SK-N-SH (cell line): Measurements from ENCODE around the gene PBRM1. TPM values are rescaled to one million over a fixed set of nuclear protein-coding genes. Genes with fewer than 3 reads are reported as not detected.

ENCODE experiments used
- CTCF ChIA-PET: fragments of 300-600, 350-600 bp; formaldehyde crosslinking; extraction: SDS; loops from one replicate; lab custom pipeline; 2021; lab: Yijun Ruan, JAX
- POLR2A ChIA-PET: fragments of 350-600 bp; sonication (Branson Sonifier 250); formaldehyde crosslinking; extraction: SDS; loops from one replicate; lab custom pipeline; 2020; ENCODE audit warnings: antibody characterized with exemption, inconsistent platforms; lab: Yijun Ruan, JAX
- DNase-seq: peaks from one replicate; pipeline ENCODE4 v3.0.0; 2012
- H2AFZ ChIP-seq: fragments of 200-600 bp; sonication (generic); 2 replicates; pipeline ENCODE4 v1.8.1; 2016; ENCODE audit warnings: antibody characterized with exemption, mild to moderate bottlenecking, low read depth
- H3F3A ChIP-seq: fragments of 200-600 bp; sonication (generic); replicated peaks from 2 replicates; pipeline ENCODE3; 2016; ENCODE audit warnings: antibody characterized with exemption, mild to moderate bottlenecking; ENCODE audit not compliant: insufficient read depth
- H3K27ac ChIP-seq, 2 experiments: fragments of 200-500 bp in 1 of 2; fragments of 200-600 bp in 1 of 2; sonication (Bioruptor generic) in 1 of 2; sonication (generic), shearing (Covaris generic) in 1 of 2; 2 replicates each; pipeline versions ENCODE4 v1.5.1 to v1.6.1; 2014 to 2016; ENCODE audit warnings: low read depth in 2 of 2, inconsistent platforms in 1 of 2, low read length in 1 of 2, mild to moderate bottlenecking in 1 of 2, mixed read lengths in 1 of 2
- H3K27me3 ChIP-seq: fragments of 200-600 bp; sonication (generic), shearing (Covaris generic); 2 replicates; pipeline ENCODE4 v1.6.1; 2016; ENCODE audit warnings: mixed run types; ENCODE audit not compliant: insufficient read depth
- H3K36me3 ChIP-seq, 2 experiments: fragments of 200-500 bp in 1 of 2; fragments of 200-600 bp in 1 of 2; sonication (Bioruptor generic) in 1 of 2; sonication (generic) in 1 of 2; replicated peaks in 1 of 2; 2 replicates each; pipeline versions ENCODE3 to v1.5.1; 2014 to 2016; ENCODE audit warnings: low read length in 1 of 2, mild to moderate bottlenecking in 1 of 2; ENCODE audit not compliant: insufficient read depth in 2 of 2, control insufficient read depth in 1 of 2
- H3K4me1 ChIP-seq, 2 experiments: fragments of 200-500 bp in 1 of 2; fragments of 200-600 bp in 1 of 2; sonication (Bioruptor generic) in 1 of 2; sonication (generic), shearing (Covaris generic) in 1 of 2; 2 replicates each; pipeline versions ENCODE4 v1.5.1 to v1.6.1; 2014 to 2016; ENCODE audit warnings: low read depth in 1 of 2, low read length in 1 of 2, mixed run types in 1 of 2; ENCODE audit not compliant: insufficient read depth in 2 of 2, control insufficient read depth in 1 of 2
- H3K4me2 ChIP-seq: fragments of 200-600 bp; sonication (generic), shearing (Covaris generic); 2 replicates; pipeline ENCODE4 v1.6.1; 2017; ENCODE audit warnings: mixed run types
- H3K4me3 ChIP-seq, 2 experiments: fragments of 200-500 bp in 1 of 2; fragments of 200-600 bp in 1 of 2; sonication (Bioruptor generic) in 1 of 2; sonication (generic), shearing (Covaris generic) in 1 of 2; 2 replicates each; pipeline versions ENCODE4 v1.5.1 to v1.8.1; 2014 to 2016; ENCODE audit warnings: low read depth in 2 of 2, inconsistent platforms in 1 of 2, low read length in 1 of 2, mild to moderate bottlenecking in 1 of 2, mixed read lengths in 1 of 2, moderate library complexity in 1 of 2
- H3K79me2 ChIP-seq: fragments of 200-600 bp; sonication (generic); 2 replicates; pipeline ENCODE4 v1.8.1; 2017; ENCODE audit warnings: mild to moderate bottlenecking; ENCODE audit not compliant: insufficient read depth
- H3K9ac ChIP-seq: fragments of 200-600 bp; sonication (generic); 2 replicates; pipeline ENCODE4 v1.6.1; 2017; ENCODE audit warnings: mixed run types
- H3K9me2 ChIP-seq: fragments of 200-600 bp; sonication (generic); 2 replicates; pipeline ENCODE4 v1.6.1; 2017; ENCODE audit warnings: mixed run types
- H3K9me3 ChIP-seq: fragments of 200-600 bp; sonication (generic); 2 replicates; pipeline ENCODE4 v1.6.1; 2017; ENCODE audit warnings: mixed run types, mild to moderate bottlenecking, moderate library complexity
- H4K20me1 ChIP-seq: fragments of 200-600 bp; sonication (generic); 2 replicates; pipeline ENCODE4 v1.6.1; 2017; ENCODE audit warnings: mild to moderate bottlenecking, mixed run types; ENCODE audit not compliant: insufficient read depth
- EP300 ChIP-seq, 2 experiments: IDR thresholded peaks; 2 replicates each; pipeline versions ENCODE4 v1.4.0 to v1.6.1; 2012; ENCODE audit warnings: borderline replicate concordance in 1 of 2, low read depth in 1 of 2, low read length in 1 of 2
- FOSL2 ChIP-seq: IDR thresholded peaks from 2 replicates; pipeline ENCODE4 v1.4.0; 2012; ENCODE audit warnings: low read depth, mild to moderate bottlenecking, moderate library complexity, borderline replicate concordance
- GATA2 ChIP-seq: sonication (generic); formaldehyde crosslinking; IDR thresholded peaks from 2 replicates; pipeline ENCODE4 v1.5.0; 2020; ENCODE audit warnings: mild to moderate bottlenecking, missing genetic modification reagents
- RAD21 ChIP-seq: IDR thresholded peaks from 2 replicates; pipeline ENCODE4 v1.6.1; 2012; ENCODE audit warnings: mild to moderate bottlenecking, low read length
- SMC3 ChIP-seq: IDR thresholded peaks from 2 replicates; pipeline ENCODE4 v1.6.1; 2012; ENCODE audit warnings: low read depth, low read length, improper control_type of control experiment
- TCF12 ChIP-seq: IDR thresholded peaks from 2 replicates; pipeline ENCODE4 v1.4.0; 2012
- TEAD4 ChIP-seq: IDR thresholded peaks from 2 replicates; pipeline ENCODE4 v1.4.0; 2012; ENCODE audit warnings: mild to moderate bottlenecking, borderline replicate concordance; ENCODE audit not compliant: insufficient read depth
- YY1 ChIP-seq: IDR thresholded peaks from 2 replicates; pipeline ENCODE4 v1.4.0; 2012; ENCODE audit warnings: low read depth, mild to moderate bottlenecking
- WGBS: methylation state at CpG from one replicate; pipeline ENCODE4 v1.1.6; 2017; ENCODE audit warnings: low lambda C conversion rate; 5-methylcytosine and 5-hydroxymethylcytosine counted together
- polyA plus RNA-seq, 3 experiments: library from polyadenylated mRNA; depleted of rRNA; stranded (reverse); fragments of >200 nt; gene quantifications; 2 replicates each; pipeline ENCODE4 v1.2.3, GENCODE V29; 2012
- TF ChIP-seq, protein P1 (sequence below): fragments of 200-600 bp; sonication (generic); IDR thresholded peaks from 2 replicates; pipeline ENCODE4 v1.6.1; 2017; ENCODE audit warnings: antibody characterized with exemption, mild to moderate bottlenecking, moderate library complexity
- TF ChIP-seq, protein P2 (sequence below): IDR thresholded peaks from 2 replicates; pipeline ENCODE4 v1.4.0; 2012; ENCODE audit warnings: low read depth, borderline replicate concordance
- TF ChIP-seq, protein P3 (sequence below): IDR thresholded peaks from 2 replicates; pipeline ENCODE4 v1.6.1; 2012; ENCODE audit warnings: mild to moderate bottlenecking, low read depth, low read length, moderate library complexity

Gene PBRM1
- polyA plus RNA-seq, 1 of the 3 experiments (the other 2 are of a cell fraction): 14.3 TPM

DNA sequence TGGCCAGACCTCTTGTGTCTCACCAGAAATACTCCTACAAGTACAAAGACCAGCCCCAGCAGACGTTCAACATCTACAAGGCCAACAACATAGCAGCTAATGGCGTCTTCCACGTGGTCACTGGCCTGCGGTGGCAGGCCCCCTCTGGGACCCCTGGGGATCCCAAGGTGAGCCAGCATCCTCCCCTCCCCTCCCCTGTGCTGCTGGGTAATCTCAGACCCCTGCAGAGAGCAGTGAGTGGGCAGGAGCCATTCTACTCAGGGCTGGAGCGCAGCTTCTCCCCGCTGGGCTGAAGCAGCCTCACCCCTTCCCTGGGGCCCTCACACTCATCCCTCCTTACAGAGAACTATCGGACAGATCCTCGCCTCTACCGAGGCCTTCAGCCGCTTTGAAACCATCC, 180.7 kb downstream of the PBRM1 start:
- ChIA-PET CTCF (interaction anchor here (1.4 kb wide), 1 partner anchor 10 kb away, joined by 4 read pairs; no protein-coding TSS in a partner anchor), POLR2A (no interaction called here)
- H3K27ac ChIP-seq: no peak overlapping the region
- no peak overlapping the region for H3K4me2 ChIP-seq
- H4K20me1 ChIP-seq: no peaks in the 10 kb centered on the region
- no peak for DNase-seq
- no peaks in the 10 kb centered on the region for H3K9me3 ChIP-seq
- WGBS: 72% methylated on average over 10 of the region's 10 CpGs
- H3K9me2 ChIP-seq: no peaks in the 10 kb centered on the region
- TF ChIP-seq, protein P1, sequence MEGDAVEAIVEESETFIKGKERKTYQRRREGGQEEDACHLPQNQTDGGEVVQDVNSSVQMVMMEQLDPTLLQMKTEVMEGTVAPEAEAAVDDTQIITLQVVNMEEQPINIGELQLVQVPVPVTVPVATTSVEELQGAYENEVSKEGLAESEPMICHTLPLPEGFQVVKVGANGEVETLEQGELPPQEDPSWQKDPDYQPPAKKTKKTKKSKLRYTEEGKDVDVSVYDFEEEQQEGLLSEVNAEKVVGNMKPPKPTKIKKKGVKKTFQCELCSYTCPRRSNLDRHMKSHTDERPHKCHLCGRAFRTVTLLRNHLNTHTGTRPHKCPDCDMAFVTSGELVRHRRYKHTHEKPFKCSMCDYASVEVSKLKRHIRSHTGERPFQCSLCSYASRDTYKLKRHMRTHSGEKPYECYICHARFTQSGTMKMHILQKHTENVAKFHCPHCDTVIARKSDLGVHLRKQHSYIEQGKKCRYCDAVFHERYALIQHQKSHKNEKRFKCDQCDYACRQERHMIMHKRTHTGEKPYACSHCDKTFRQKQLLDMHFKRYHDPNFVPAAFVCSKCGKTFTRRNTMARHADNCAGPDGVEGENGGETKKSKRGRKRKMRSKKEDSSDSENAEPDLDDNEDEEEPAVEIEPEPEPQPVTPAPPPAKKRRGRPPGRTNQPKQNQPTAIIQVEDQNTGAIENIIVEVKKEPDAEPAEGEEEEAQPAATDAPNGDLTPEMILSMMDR: no peak
- TF ChIP-seq TEAD4 (no peak), TCF12 (no peak), YY1 (no peak), RAD21 (no peak), GATA2 (CRISPR knock-in tag) (no peak), EP300 (IDR thresholded peaks at IDR 0.05; ENCODE audit: borderline replicate concordance in 1 of 2, low read depth in 1 of 2, low read length in 1 of 2) (no peak), SMC3 (no peak), FOSL2 (no peak)
- TF ChIP-seq, protein P2, sequence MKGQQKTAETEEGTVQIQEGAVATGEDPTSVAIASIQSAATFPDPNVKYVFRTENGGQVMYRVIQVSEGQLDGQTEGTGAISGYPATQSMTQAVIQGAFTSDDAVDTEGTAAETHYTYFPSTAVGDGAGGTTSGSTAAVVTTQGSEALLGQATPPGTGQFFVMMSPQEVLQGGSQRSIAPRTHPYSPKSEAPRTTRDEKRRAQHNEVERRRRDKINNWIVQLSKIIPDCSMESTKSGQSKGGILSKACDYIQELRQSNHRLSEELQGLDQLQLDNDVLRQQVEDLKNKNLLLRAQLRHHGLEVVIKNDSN: no peak
- TF ChIP-seq, protein P3, sequence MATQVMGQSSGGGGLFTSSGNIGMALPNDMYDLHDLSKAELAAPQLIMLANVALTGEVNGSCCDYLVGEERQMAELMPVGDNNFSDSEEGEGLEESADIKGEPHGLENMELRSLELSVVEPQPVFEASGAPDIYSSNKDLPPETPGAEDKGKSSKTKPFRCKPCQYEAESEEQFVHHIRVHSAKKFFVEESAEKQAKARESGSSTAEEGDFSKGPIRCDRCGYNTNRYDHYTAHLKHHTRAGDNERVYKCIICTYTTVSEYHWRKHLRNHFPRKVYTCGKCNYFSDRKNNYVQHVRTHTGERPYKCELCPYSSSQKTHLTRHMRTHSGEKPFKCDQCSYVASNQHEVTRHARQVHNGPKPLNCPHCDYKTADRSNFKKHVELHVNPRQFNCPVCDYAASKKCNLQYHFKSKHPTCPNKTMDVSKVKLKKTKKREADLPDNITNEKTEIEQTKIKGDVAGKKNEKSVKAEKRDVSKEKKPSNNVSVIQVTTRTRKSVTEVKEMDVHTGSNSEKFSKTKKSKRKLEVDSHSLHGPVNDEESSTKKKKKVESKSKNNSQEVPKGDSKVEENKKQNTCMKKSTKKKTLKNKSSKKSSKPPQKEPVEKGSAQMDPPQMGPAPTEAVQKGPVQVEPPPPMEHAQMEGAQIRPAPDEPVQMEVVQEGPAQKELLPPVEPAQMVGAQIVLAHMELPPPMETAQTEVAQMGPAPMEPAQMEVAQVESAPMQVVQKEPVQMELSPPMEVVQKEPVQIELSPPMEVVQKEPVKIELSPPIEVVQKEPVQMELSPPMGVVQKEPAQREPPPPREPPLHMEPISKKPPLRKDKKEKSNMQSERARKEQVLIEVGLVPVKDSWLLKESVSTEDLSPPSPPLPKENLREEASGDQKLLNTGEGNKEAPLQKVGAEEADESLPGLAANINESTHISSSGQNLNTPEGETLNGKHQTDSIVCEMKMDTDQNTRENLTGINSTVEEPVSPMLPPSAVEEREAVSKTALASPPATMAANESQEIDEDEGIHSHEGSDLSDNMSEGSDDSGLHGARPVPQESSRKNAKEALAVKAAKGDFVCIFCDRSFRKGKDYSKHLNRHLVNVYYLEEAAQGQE: no peak
- H3K79me2 ChIP-seq: no peaks in the 10 kb centered on the region
- H2AFZ ChIP-seq: no peak overlapping the region
- H3K36me3 ChIP-seq: no peaks in the 10 kb centered on the region
- H3K9ac ChIP-seq: no peak overlapping the region
- peaks cover 0 to 8% of the 10 kb centered on the region in 2 experiments; a peak in 1 of 4 replicates for H3K4me1 ChIP-seq
- H3K4me3 ChIP-seq: no peak overlapping the region
- H3F3A ChIP-seq: no peaks in the 10 kb centered on the region
- H3K27me3 ChIP-seq: no peaks in the 10 kb centered on the region
